Spinal cord (tissue), 10 donors: ENCODE measurements around the gene TANGO2. TPM values are rescaled to one million over a fixed set of nuclear protein-coding genes. Genes with fewer than 3 reads are reported as not detected.

Experiments
- DNase-seq, 6 donors: peaks; one replicate each; pipeline versions ENCODE4 v3.0.0 to v3.0.0-alpha.2; 2013 to 2015; ENCODE audit warnings: low spot score in 6 of 6, low read depth in 4 of 6
- H3K27ac ChIP-seq: one replicate; pipeline ENCODE4 v1.5.1; 2013; ENCODE audit warnings: low read depth, low read length, control low read depth
- H3K27me3 ChIP-seq: one replicate; pipeline ENCODE4 v1.6.1; 2013; ENCODE audit warnings: low read length; ENCODE audit not compliant: control insufficient read depth, insufficient read depth
- H3K36me3 ChIP-seq: one replicate; pipeline ENCODE4 v1.6.1; 2013; ENCODE audit warnings: low read length; ENCODE audit not compliant: control insufficient read depth, insufficient read depth
- H3K4me1 ChIP-seq: one replicate; pipeline ENCODE4 v1.6.1; 2013; ENCODE audit warnings: low read length; ENCODE audit not compliant: control insufficient read depth, insufficient read depth
- H3K4me3 ChIP-seq: one replicate; pipeline ENCODE4 v1.5.1; 2013; ENCODE audit warnings: low read depth, low read length, control low read depth
- H3K9me3 ChIP-seq: one replicate; pipeline ENCODE4 v1.6.1; 2013; ENCODE audit warnings: low read length; ENCODE audit not compliant: control insufficient read depth, insufficient read depth
- WGBS: methylation state at CpG from one replicate; pipeline ENCODE4 v1.1.5; 2013; ENCODE audit warnings: missing lambda C conversion rate; ENCODE audit not compliant: insufficient coverage; 5-methylcytosine and 5-hydroxymethylcytosine counted together
- polyA plus RNA-seq, 2 donors: library from polyadenylated mRNA; unstranded; fragments of 120-200 nt; gene quantifications; one replicate each; pipeline ENCODE4 v1.2.1, GENCODE V29; 2013; ENCODE audit not compliant: insufficient read length in 2 of 2
- total RNA-seq, 2 donors: library from RNA; depleted of rRNA in 1 of 2; stranded (reverse); fragments of 120-200 nt in 1 of 2; fragments of >200 nt in 1 of 2; gene quantifications; one replicate each; pipeline versions ENCODE4 v1.2.3 to v1.2.4, GENCODE V29; 2013 to 2014
- donor health status: healthy.

Gene TANGO2
- total and polyA plus RNA-seq, 4 donors: 17.9 to 32.6 (median 23.3) TPM

- no peaks in the 10 kb centered on the region for H3K27me3 ChIP-seq
- no peaks in the 10 kb centered on the region for H3K9me3 ChIP-seq
- 95% methylated on average over 7 of the region's 7 CpGs for WGBS
- H3K4me1 ChIP-seq: peaks cover 70% of the 10 kb centered on the region
- H3K27ac ChIP-seq: no peak overlapping the region
- H3K36me3 ChIP-seq: peaks cover 57% of the 10 kb centered on the region
- no peak for DNase-seq
- H3K4me3 ChIP-seq: no peak overlapping the region
Measured at GRCh38 chr22:20011993-20012740, 8.7 kb upstream of the TANGO2 start.

DNA sequence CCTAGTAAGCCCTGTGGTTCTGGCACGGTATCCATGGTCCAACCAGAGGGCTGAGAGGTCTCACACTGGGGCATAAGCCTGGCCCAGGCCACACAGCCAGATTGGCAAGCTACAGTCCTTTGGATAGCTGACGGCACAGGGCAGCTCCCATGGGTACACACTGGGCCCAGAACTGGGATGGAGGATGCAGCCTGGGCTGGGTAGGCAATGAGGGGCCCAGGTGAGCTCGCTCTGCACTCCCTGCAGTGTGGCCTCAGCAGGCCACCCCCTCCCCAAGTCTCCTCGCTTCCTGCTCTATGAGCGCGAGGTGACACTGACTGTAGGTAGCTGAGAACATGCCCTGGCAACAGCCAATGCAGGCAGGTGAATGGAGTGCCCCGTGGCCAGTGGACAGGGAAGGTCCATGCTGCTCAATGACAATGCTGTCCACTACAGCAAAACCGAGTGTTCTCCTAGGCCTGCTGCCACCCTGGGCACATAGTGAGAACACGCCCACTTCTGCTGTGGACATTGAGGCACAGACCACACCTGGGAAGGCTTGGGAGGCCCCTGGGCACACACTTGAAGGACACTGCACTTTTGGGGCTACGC, 8.1 kb upstream of the TANGO2 start:
- WGBS: 86% methylated on average over 9 of the region's 10 CpGs

DNA sequence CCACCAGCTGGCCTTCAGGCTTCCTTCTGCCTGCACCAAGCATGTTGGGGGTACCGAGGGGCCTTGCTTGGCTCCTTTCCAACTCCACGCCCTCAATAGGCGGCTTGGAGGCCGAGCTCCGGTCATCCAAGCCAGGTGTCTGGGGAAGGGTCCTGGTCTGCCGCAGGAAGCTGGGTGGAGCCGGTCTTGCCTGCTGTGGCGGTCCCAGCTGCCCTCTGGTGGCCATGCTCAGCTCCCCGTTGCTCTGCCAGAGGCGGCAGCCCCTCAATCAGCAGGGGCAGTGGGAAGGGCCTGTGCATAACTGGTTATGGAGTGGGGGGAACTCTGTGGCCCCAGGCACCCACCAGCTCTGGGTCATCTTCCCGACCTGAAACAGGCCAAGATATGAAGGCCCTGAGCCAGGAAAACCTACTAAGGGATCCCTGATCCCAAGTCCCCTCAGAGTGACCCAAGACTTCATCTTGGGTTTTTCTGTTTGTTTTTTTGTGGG, 7.5 kb upstream of the TANGO2 start:
- 9% methylated on average over 7 of the region's 11 CpGs for whole genome bisulfite sequencing
- DNase-seq: peak in 2 of 6 donors; percentile 81
- peaks cover 2% of the 10 kb centered on the region for H3K27me3 ChIP-seq
- no peaks in the 10 kb centered on the region for H3K9me3 ChIP-seq
- H3K4me3 ChIP-seq: no peak overlapping the region
- H3K27ac ChIP-seq: no peak overlapping the region
- peaks cover 73% of the 10 kb centered on the region for H3K4me1 ChIP-seq
- peaks cover 52% of the 10 kb centered on the region for H3K36me3 ChIP-seq

More for the DNA sequence above, 8.1 kb upstream of the TANGO2 start:
- DNase-seq: no peak
- H3K9me3 ChIP-seq: no peaks in the 10 kb centered on the region
- peaks cover 2% of the 10 kb centered on the region for H3K27me3 ChIP-seq
- no peak overlapping the region for H3K4me3 ChIP-seq
- H3K4me1 ChIP-seq: peaks cover 77% of the 10 kb centered on the region
- H3K36me3 ChIP-seq: peaks cover 57% of the 10 kb centered on the region
- H3K27ac ChIP-seq: no peak overlapping the region

- no peaks in the 10 kb centered on the region for H3K9me3 ChIP-seq
- H3K27ac ChIP-seq: no peak overlapping the region
- peaks cover 65% of the 10 kb centered on the region for H3K4me1 ChIP-seq
- H3K27me3 ChIP-seq: peaks cover 2% of the 10 kb centered on the region
- 53% methylated on average over 3 of the region's 5 CpGs for WGBS
- peak in 1 of 6 donors; percentile 2 for DNase-seq
- peaks cover 40% of the 10 kb centered on the region for H3K36me3 ChIP-seq
- H3K4me3 ChIP-seq: no peak overlapping the region
Measured at GRCh38 chr22:20014526-20015186, 6.3 kb upstream of the TANGO2 start.

GRCh38 chr22:20015187-20015625, 5.7 kb upstream of the TANGO2 start:
- peak overlapping the region; percentile 50 for H3K4me3 ChIP-seq
- DNase-seq: peak in 1 of 6 donors; percentile 2
- H3K27me3 ChIP-seq: peaks cover 2% of the 10 kb centered on the region
- H3K27ac ChIP-seq: no peak overlapping the region
- peaks cover 61% of the 10 kb centered on the region for H3K4me1 ChIP-seq
- 91% methylated on average over 8 of the region's 10 CpGs for WGBS
- no peaks in the 10 kb centered on the region for H3K9me3 ChIP-seq
- H3K36me3 ChIP-seq: peaks cover 34% of the 10 kb centered on the region

DNA sequence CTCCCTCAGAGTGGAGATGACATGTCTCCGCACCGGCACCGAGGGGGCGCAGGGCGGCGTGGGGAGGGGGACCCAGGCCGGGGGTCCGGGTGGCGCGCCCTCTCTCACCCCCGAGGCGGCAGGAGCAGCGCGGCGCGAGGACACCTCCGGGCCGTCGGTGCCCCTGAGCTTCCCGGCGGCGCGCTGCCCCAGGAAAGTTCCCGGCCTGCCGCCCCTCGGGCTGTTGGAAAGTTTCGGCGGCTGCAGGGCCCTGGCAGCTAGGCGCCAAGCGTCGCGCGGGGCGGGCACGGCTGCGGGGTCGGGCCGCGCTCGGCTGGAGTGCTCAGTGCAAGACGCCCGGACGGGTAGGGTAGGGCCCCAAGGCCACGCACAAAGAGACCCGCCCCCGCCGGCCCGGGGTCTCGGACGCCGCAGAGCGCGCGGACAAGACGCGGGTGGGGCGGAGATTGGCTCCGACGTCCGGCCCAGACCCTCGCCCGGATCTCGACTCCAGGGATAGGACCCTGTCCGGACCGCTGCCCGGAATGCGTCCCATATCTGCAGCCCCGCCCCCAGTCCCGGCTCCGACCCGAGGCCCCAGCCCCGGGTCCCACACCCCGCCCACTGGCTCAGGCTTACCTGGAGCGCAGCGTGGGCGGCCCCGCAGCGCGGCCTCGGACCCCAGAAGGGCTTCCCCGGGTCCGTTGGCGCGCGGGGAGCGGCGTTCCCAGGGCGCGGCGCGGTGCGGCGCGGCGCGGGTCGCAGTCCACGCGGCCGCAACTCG, 4.8 kb upstream of the TANGO2 start:
- H3K27me3 ChIP-seq: peaks cover 2% of the 10 kb centered on the region
- H3K36me3 ChIP-seq: peaks cover 28% of the 10 kb centered on the region
- no peaks in the 10 kb centered on the region for H3K9me3 ChIP-seq
- H3K27ac ChIP-seq: no peak overlapping the region
- peak in 2 of 6 donors; percentile 35 to 52 for DNase-seq
- WGBS: under 1% methylated on average over 101 of the region's 101 CpGs
- peaks cover 59% of the 10 kb centered on the region for H3K4me1 ChIP-seq
- H3K4me3 ChIP-seq: peak overlapping the region; percentile 50

- Histone ChIP-seq H3K4me3 (peak within 1 kb of the TSS; percentile 58), H3K9me3 (no peaks in the 10 kb centered on the region), H3K4me1 (peaks cover 62% of the 10 kb centered on the region), H3K27ac (no peak within 1 kb of the TSS), H3K36me3 (peaks cover 26% of the 10 kb centered on the region), H3K27me3 (peaks cover 2% of the 10 kb centered on the region)
- peak; percentile 86 to 97 (median 89) for DNase-seq
- WGBS: under 1% methylated on average over 74 of the region's 79 CpGs
Measured at GRCh38 chr22:20016734-20017621, 3.9 kb upstream of the TANGO2 start, which contains the start of gene ARVCF. Gene ARVCF, minus strand, starts transcription at chr22:20016823. Its CDS starts 26,029 bp downstream, at chr22:19990794.

GRCh38 chr22:20017622-20017958, 3.3 kb upstream of the TANGO2 start:
- peaks cover 20% of the 10 kb centered on the region for H3K36me3 ChIP-seq
- no peaks in the 10 kb centered on the region for H3K9me3 ChIP-seq
- H3K4me3 ChIP-seq: peak overlapping the region; percentile 58
- DNase-seq: no peak
- peaks cover 2% of the 10 kb centered on the region for H3K27me3 ChIP-seq
- H3K27ac ChIP-seq: no peak overlapping the region
- 51% methylated on average over 7 of the region's 9 CpGs for WGBS
- peaks cover 62% of the 10 kb centered on the region for H3K4me1 ChIP-seq
